ENCODE results near the gene FBXO38.

FBXO38 gene

GRCh38 chr5:148401604-148402003 lies 17.8 kb downstream of the FBXO38 start (continued):
- TF ChIP-seq ZNF280D (tag by site-specific recombination; IDR thresholded peaks at IDR 0.05) (no peak), ZNF239 (tag by site-specific recombination; IDR thresholded peaks at IDR 0.05) (no peak)

- no peaks in the 10 kb centered on the region for H3K9me3 ChIP-seq (ENCODE audit: control insufficient read depth, insufficient read depth, low read depth, low read length)
- no peak for TF ChIP-seq WT1 (tag by site-specific recombination; IDR thresholded peaks at IDR 0.05)
- no peak for TF ChIP-seq HOXC10 (CRISPR knock-in tag; IDR thresholded peaks at IDR 0.05)
- no peak for TF ChIP-seq ZNF830 (tag by site-specific recombination; IDR thresholded peaks at IDR 0.05; ENCODE audit: low read depth)
- no peak for TF ChIP-seq ZNF211 (tag by site-specific recombination; IDR thresholded peaks at IDR 0.05; ENCODE audit: low read depth)
- no peak for TF ChIP-seq ZNF174 (tag by site-specific recombination; IDR thresholded peaks at IDR 0.05)
- no peak for TF ChIP-seq ZNF202 (tag by site-specific recombination; IDR thresholded peaks at IDR 0.05; ENCODE audit: borderline replicate concordance)
- no peak for TF ChIP-seq ZNF239 (tag by site-specific recombination; IDR thresholded peaks at IDR 0.05)
- no peak for TF ChIP-seq ZNF311 (tag by site-specific recombination; IDR thresholded peaks at IDR 0.05; ENCODE audit: borderline replicate concordance)
- TF ChIP-seq ZBTB44 (tag by site-specific recombination; IDR thresholded peaks at IDR 0.05): no peak
- TF ChIP-seq ZNF416 (tag by site-specific recombination; IDR thresholded peaks at IDR 0.05): no peak
- POLR2A ChIA-PET: no interaction called here
- H3K4me3 ChIP-seq (ENCODE audit: low read depth, low read length): no peak overlapping the region
- no peak overlapping the region for H3K27ac ChIP-seq (ENCODE audit: extremely low read depth, low read depth, low read length)
- H3K36me3 ChIP-seq (ENCODE audit: control insufficient read depth in 2 of 2, insufficient read depth in 1 of 2, low read length in 2 of 2): peaks cover 65 to 93% of the 10 kb centered on the region in 2 experiments
- CTCF ChIA-PET: interaction anchor here (1.1 kb wide), 1 partner anchor 632 kb away, joined by 3 read pairs; no protein-coding TSS in a partner anchor
- no peaks in the 10 kb centered on the region for H3K4me1 ChIP-seq (ENCODE audit: control insufficient read depth, insufficient read depth, low read length)
Measured at GRCh38 chr5:148403344-148403743, 19.6 kb downstream of the FBXO38 start.

GRCh38 chr5:148406406-148406805 lies 22.6 kb downstream of the FBXO38 start:
- ChIA-PET CTCF (interaction anchor here (0.6 to 3.1 kb wide), 2 partner anchors 31 to 324 kb away, joined by 4 to 14 read pairs; no protein-coding TSS in a partner anchor), POLR2A (no interaction called here)
- H3K36me3 ChIP-seq (ENCODE audit: control insufficient read depth in 2 of 2, insufficient read depth in 1 of 2, low read length in 2 of 2): peaks cover 70 to 96% of the 10 kb centered on the region in 2 experiments
- H3K4me3 ChIP-seq (ENCODE audit: low read depth, low read length): no peak overlapping the region
- TF ChIP-seq ZNF280C (tag by site-specific recombination; IDR thresholded peaks at IDR 0.05) (no peak), ZNF629 (tag by site-specific recombination; IDR thresholded peaks at IDR 0.05) (no peak), ZBTB10 (tag by site-specific recombination; IDR thresholded peaks at IDR 0.05) (no peak), ZNF521 (tag by site-specific recombination; IDR thresholded peaks at IDR 0.05) (no peak), HOXD13 (CRISPR knock-in tag; IDR thresholded peaks at IDR 0.05; ENCODE audit: borderline replicate concordance) (no peak), ZNF112 (tag by site-specific recombination; IDR thresholded peaks at IDR 0.05) (no peak), CTCF (tag by site-specific recombination; IDR thresholded peaks at IDR 0.05) (no peak), ZNF155 (tag by site-specific recombination; IDR thresholded peaks at IDR 0.05) (no peak), SCRT1 (tag by site-specific recombination; IDR thresholded peaks at IDR 0.05; ENCODE audit: borderline replicate concordance) (no peak)
- H3K27ac ChIP-seq (ENCODE audit: extremely low read depth, low read depth, low read length): no peak overlapping the region
- no peaks in the 10 kb centered on the region for H3K4me1 ChIP-seq (ENCODE audit: control insufficient read depth, insufficient read depth, low read length)
- no peaks in the 10 kb centered on the region for H3K9me3 ChIP-seq (ENCODE audit: control insufficient read depth, insufficient read depth, low read depth, low read length)
